HepG2 (cell line): ENCODE data around the gene ATRIP. TPM values are rescaled to one million over a fixed set of nuclear protein-coding genes. Genes with fewer than 3 reads are reported as not detected.

Source experiments
- AKAP8 ChIP-seq: sonication (generic); formaldehyde crosslinking; IDR thresholded peaks from 2 replicates; pipeline ENCODE4 v1.5.1; 2020; ENCODE audit warnings: mild to moderate bottlenecking, missing genetic modification reagents
- CENPX ChIP-seq: sonication (generic); formaldehyde crosslinking; IDR thresholded peaks from 2 replicates; pipeline ENCODE4 v1.9.0; 2021; ENCODE audit warnings: mild to moderate bottlenecking, missing genetic modification reagents, moderate library complexity
- CHCHD3 ChIP-seq: sonication (generic); formaldehyde crosslinking; IDR thresholded peaks from 2 replicates; pipeline ENCODE4 v1.8.0; 2022; ENCODE audit warnings: mild to moderate bottlenecking, missing genetic modification reagents, moderate library complexity
- ELF1 ChIP-seq: sonication (generic); formaldehyde crosslinking; IDR thresholded peaks from 2 replicates; pipeline ENCODE4 v1.4.0; 2020; ENCODE audit warnings: missing genetic modification reagents
- FOSL1 ChIP-seq: sonication (generic); formaldehyde crosslinking; IDR thresholded peaks from 2 replicates; pipeline ENCODE4 v1.9.0; 2021; ENCODE audit warnings: missing genetic modification reagents, borderline replicate concordance
- HOXA9 ChIP-seq: sonication (generic); formaldehyde crosslinking; IDR thresholded peaks from 2 replicates; pipeline ENCODE4 v1.8.1; 2022; ENCODE audit warnings: missing genetic modification reagents, mild to moderate bottlenecking, moderate library complexity, borderline replicate concordance
- IRF9 ChIP-seq: sonication (generic); formaldehyde crosslinking; IDR thresholded peaks from 2 replicates; pipeline ENCODE4 v1.8.0; 2022; ENCODE audit warnings: missing genetic modification reagents, mild to moderate bottlenecking, borderline replicate concordance
- KDM5A ChIP-seq: fragments of 200-600 bp; sonication (generic); IDR thresholded peaks from 2 replicates; pipeline ENCODE4 v1.7.0; 2018; ENCODE audit warnings: antibody characterized with exemption, mild to moderate bottlenecking, low read length, borderline replicate concordance
- MIER3 ChIP-seq: IDR thresholded peaks from 2 replicates; pipeline ENCODE4 v1.6.1; 2016; ENCODE audit warnings: missing compliant biosample characterization, borderline replicate concordance
- PBX2 ChIP-seq: IDR thresholded peaks from 2 replicates; pipeline ENCODE4 v1.6.1; 2016; ENCODE audit warnings: control low read depth
- RXRA ChIP-seq: sonication (generic); formaldehyde crosslinking; IDR thresholded peaks from 2 replicates; pipeline ENCODE4 v1.5.1; 2020; ENCODE audit warnings: missing genetic modification reagents
- SRSF9 ChIP-seq: fragments of 200-400 bp; formaldehyde crosslinking; IDR thresholded peaks from 2 replicates; pipeline ENCODE4 v1.6.1; 2018; ENCODE audit warnings: borderline replicate concordance, mild to moderate bottlenecking, low read depth, low read length; ENCODE audit not compliant: insufficient read depth, poor library complexity, severe bottlenecking
- STAG1 ChIP-seq: sonication (generic); formaldehyde crosslinking; IDR thresholded peaks from 2 replicates; pipeline ENCODE4 v1.4.0; 2020; ENCODE audit warnings: missing genetic modification reagents
- ZBTB7A ChIP-seq: sonication (generic); formaldehyde crosslinking; IDR thresholded peaks from 2 replicates; pipeline ENCODE4 v1.8.0; 2022; ENCODE audit warnings: mild to moderate bottlenecking, missing genetic modification reagents
- ZNF160 ChIP-seq: sonication (generic); formaldehyde crosslinking; IDR thresholded peaks from 2 replicates; pipeline ENCODE4 v1.8.0; 2022; ENCODE audit warnings: mild to moderate bottlenecking, inconsistent platforms, missing genetic modification reagents
- ZNF232 ChIP-seq: sonication (generic); formaldehyde crosslinking; IDR thresholded peaks from 2 replicates; pipeline ENCODE4 v1.4.0; 2020; ENCODE audit warnings: missing genetic modification reagents, borderline replicate concordance
- ZNF337 ChIP-seq: sonication (generic); formaldehyde crosslinking; IDR thresholded peaks from 2 replicates; pipeline ENCODE4 v1.5.1; 2020; ENCODE audit warnings: missing genetic modification reagents, low read depth, mild to moderate bottlenecking, borderline replicate concordance
- ZNF441 ChIP-seq: sonication (generic); formaldehyde crosslinking; IDR thresholded peaks from 2 replicates; pipeline ENCODE4 v1.7.0; 2021; ENCODE audit warnings: missing genetic modification reagents, borderline replicate concordance
- ZNF564 ChIP-seq: sonication (generic); formaldehyde crosslinking; IDR thresholded peaks from 2 replicates; pipeline ENCODE4 v1.8.1; 2023; ENCODE audit warnings: mild to moderate bottlenecking, missing genetic modification reagents
- ZNF660 ChIP-seq: sonication (generic); formaldehyde crosslinking; IDR thresholded peaks from 2 replicates; pipeline ENCODE4 v1.5.1; 2020; ENCODE audit warnings: mild to moderate bottlenecking, low read depth, missing genetic modification reagents, borderline replicate concordance
- ZNF687 ChIP-seq: sonication (generic); formaldehyde crosslinking; IDR thresholded peaks from 2 replicates; pipeline ENCODE4 v1.5.1; 2020; ENCODE audit warnings: mild to moderate bottlenecking, missing genetic modification reagents, moderate library complexity
- ZNF713 ChIP-seq: sonication (generic); formaldehyde crosslinking; IDR thresholded peaks from 2 replicates; pipeline ENCODE4 v1.4.0; 2020; ENCODE audit warnings: mild to moderate bottlenecking, missing genetic modification reagents
- ZNF788 ChIP-seq: sonication (generic); formaldehyde crosslinking; IDR thresholded peaks from 2 replicates; pipeline ENCODE4 v1.5.0; 2020; ENCODE audit warnings: mild to moderate bottlenecking, missing genetic modification reagents, borderline replicate concordance
- ZNF816 ChIP-seq: sonication (generic); formaldehyde crosslinking; IDR thresholded peaks from 2 replicates; pipeline ENCODE4 v1.8.0; 2022; ENCODE audit warnings: missing genetic modification reagents, mild to moderate bottlenecking, borderline replicate concordance
- polyA plus RNA-seq, 8 experiments: library from polyadenylated mRNA; depleted of rRNA in 3 of 8; stranded (reverse) in 7 of 8; unstranded in 1 of 8; fragments of >200 nt; fragmentation: Illumina TruSeq in 4 of 8; extraction: Trizol in 4 of 8; gene quantifications; 2 replicates each; pipeline versions ENCODE4 v1.2.1 to v1.2.3, GENCODE V29; 2011 to 2016; ENCODE audit warnings: low read depth in 4 of 8, missing spikeins in 1 of 8, mixed read lengths in 1 of 8; ENCODE audit not compliant: insufficient read depth in 1 of 8
- total RNA-seq, 5 experiments: library from RNA; depleted of rRNA; stranded (reverse); fragments of >200 nt; fragmentation: Illumina TruSeq; extraction: Trizol; gene quantifications; 2 replicates each; pipeline ENCODE4 v1.2.3, GENCODE V29; 2016; ENCODE audit warnings: low read depth in 1 of 5

Gene ATRIP
- total and polyA plus RNA-seq, 2 of the 13 experiments (the other 11 are each of a cell fraction or from before 2014, with no cell fraction given) = 5.1 to 12.5 TPM

- TF ChIP-seq IRF9 (peak; percentile 40; the same call in 1 of the 2 replicates), CHCHD3 (CRISPR knock-in tag) (no peak), HOXA9 (CRISPR knock-in tag) (0 out of 2 replicates have a peak, but pooled peaks have one; percentile 3), ELF1 (no peak), ZNF660 (no peak), KDM5A (0 out of 2 replicates have a peak, but pooled peaks have one; percentile 12), ZNF441 (CRISPR knock-in tag) (0 out of 2 replicates have a peak, but pooled peaks have one; percentile 7), RXRA (CRISPR knock-in tag) (no peak), ZNF337 (CRISPR knock-in tag) (0 out of 2 replicates have a peak, but pooled peaks have one; percentile 34), ZNF232 (no peak), AKAP8 (CRISPR knock-in tag) (no peak), ZNF816 (0 out of 2 replicates have a peak, but pooled peaks have one; percentile 57), ZBTB7A (CRISPR knock-in tag) (no peak), PBX2 (no peak), ZNF788 (peak; percentile 7; the same call in 1 of the 2 replicates), MIER3 (no peak), SRSF9 (no peak), ZNF564 (CRISPR knock-in tag) (no peak), ZNF160 (CRISPR knock-in tag) (0 out of 2 replicates have a peak, but pooled peaks have one; percentile 22), ZNF687 (CRISPR knock-in tag) (peak; percentile 85; the same call in 1 of the 2 replicates), CENPX (no peak), FOSL1 (CRISPR knock-in tag) (no peak), STAG1 (no peak), ZNF713 (0 out of 2 replicates have a peak, but pooled peaks have one; percentile 48)
Observed at GRCh38 chr3:48428088-48428571, 18.4 kb upstream of the ATRIP start (continued).
